Liver (tissue), 9 donors: ENCODE measurements around the gene TTC39C. TPM values are rescaled to one million over a fixed set of nuclear protein-coding genes. Genes with fewer than 3 reads are reported as not detected.

Experiments used
- DNase-seq: peaks from one replicate; pipeline ENCODE4 v3.0.0-alpha.2; 2017; ENCODE audit warnings: low spot score
- H3K27ac ChIP-seq, 2 donors: one replicate each; pipeline ENCODE4 v1.7.0; 2013; ENCODE audit warnings: inconsistent platforms in 2 of 2, low read length in 2 of 2, control low read depth in 1 of 2, low read depth in 1 of 2, mild to moderate bottlenecking in 1 of 2
- H3K27me3 ChIP-seq, 4 donors: one replicate each; pipeline versions ENCODE4 v1.6.1 to v1.7.0; 2013; ENCODE audit warnings: low read length in 3 of 4, inconsistent platforms in 1 of 4, mild to moderate bottlenecking in 1 of 4, moderate library complexity in 1 of 4; ENCODE audit not compliant: control insufficient read depth in 4 of 4, insufficient read depth in 4 of 4
- H3K36me3 ChIP-seq, 4 donors: one replicate each; pipeline versions ENCODE4 v1.6.1 to v1.7.0; 2013; ENCODE audit warnings: low read length in 3 of 4, mild to moderate bottlenecking in 3 of 4, low read depth in 1 of 4, moderate library complexity in 1 of 4; ENCODE audit not compliant: control insufficient read depth in 4 of 4, insufficient read depth in 3 of 4
- H3K4me1 ChIP-seq, 4 donors: one replicate each; pipeline versions ENCODE4 v1.6.1 to v1.7.0; 2013; ENCODE audit warnings: low read length in 3 of 4, mild to moderate bottlenecking in 3 of 4, moderate library complexity in 1 of 4; ENCODE audit not compliant: control insufficient read depth in 4 of 4, insufficient read depth in 4 of 4
- H3K4me3 ChIP-seq, 3 donors: one replicate each; pipeline versions ENCODE4 v1.6.1 to v1.7.0; 2013; ENCODE audit warnings: low read length in 3 of 3, control low read depth in 1 of 3, low read depth in 1 of 3, mild to moderate bottlenecking in 1 of 3
- H3K9ac ChIP-seq, 2 donors: one replicate each; pipeline ENCODE4 v1.7.0; 2013; ENCODE audit warnings: low read length in 2 of 2, mild to moderate bottlenecking in 2 of 2, moderate library complexity in 2 of 2, control low read depth in 1 of 2, low read depth in 1 of 2
- H3K9me3 ChIP-seq, 4 donors: one replicate each; pipeline versions ENCODE4 v1.6.1 to v1.7.0; 2013; ENCODE audit warnings: low read length in 3 of 4; ENCODE audit not compliant: control insufficient read depth in 4 of 4
- EGR1 ChIP-seq, 2 donors: IDR thresholded peaks; 2 replicates each; pipeline ENCODE4 v1.6.1; 2016 to 2018; ENCODE audit warnings: antibody characterized with exemption in 2 of 2, low read depth in 2 of 2
- FOXA1 ChIP-seq: IDR thresholded peaks from 2 replicates; pipeline ENCODE4 v1.6.1; 2016; ENCODE audit warnings: antibody characterized with exemption
- FOXA2 ChIP-seq: IDR thresholded peaks from 2 replicates; pipeline ENCODE4 v1.6.1; 2016; ENCODE audit warnings: antibody characterized with exemption
- GABPA ChIP-seq, 2 donors: IDR thresholded peaks in 1 of 2; conservative IDR thresholded peaks in 1 of 2; 2 replicates each; pipeline ENCODE4 v1.6.1; 2016; ENCODE audit warnings: antibody characterized with exemption in 2 of 2, mild to moderate bottlenecking in 1 of 2, moderate library complexity in 1 of 2
- HNF4A ChIP-seq, 2 donors: conservative IDR thresholded peaks; 2 replicates each; pipeline ENCODE4 v1.6.1; 2016; ENCODE audit warnings: antibody characterized with exemption in 2 of 2, mild to moderate bottlenecking in 2 of 2
- HNF4G ChIP-seq: IDR thresholded peaks from 2 replicates; pipeline ENCODE4 v1.6.1; 2016; ENCODE audit warnings: antibody characterized with exemption
- JUND ChIP-seq, 2 donors: IDR thresholded peaks; 2 replicates each; pipeline ENCODE4 v1.6.1; 2016; ENCODE audit warnings: antibody characterized with exemption in 2 of 2
- NR2F2 ChIP-seq: IDR thresholded peaks from 2 replicates; pipeline ENCODE4 v1.6.1; 2016; ENCODE audit warnings: antibody characterized with exemption
- RAD21 ChIP-seq, 2 donors: IDR thresholded peaks; 2 replicates each; pipeline ENCODE4 v1.6.1; 2016; ENCODE audit warnings: antibody characterized with exemption in 2 of 2, mild to moderate bottlenecking in 2 of 2
- RXRA ChIP-seq, 2 donors: IDR thresholded peaks; 2 replicates each; pipeline ENCODE4 v1.6.1; 2017 to 2018; ENCODE audit warnings: antibody characterized with exemption in 2 of 2, mild to moderate bottlenecking in 1 of 2
- SP1 ChIP-seq: IDR thresholded peaks from 2 replicates; pipeline ENCODE4 v1.6.1; 2018; ENCODE audit warnings: antibody characterized with exemption, mild to moderate bottlenecking
- TAF1 ChIP-seq: conservative IDR thresholded peaks from 2 replicates; pipeline ENCODE4 v1.6.1; 2016; ENCODE audit warnings: antibody characterized with exemption, mild to moderate bottlenecking
- YY1 ChIP-seq: IDR thresholded peaks from 2 replicates; pipeline ENCODE4 v1.6.1; 2016; ENCODE audit warnings: antibody characterized with exemption, mild to moderate bottlenecking
- WGBS: extraction: QIAGEN DNeasy Blood & Tissue Kit; methylation state at CpG from one replicate; pipeline ENCODE4 v1.1.7; 2013; 5-methylcytosine and 5-hydroxymethylcytosine counted together
- polyA plus RNA-seq, 2 donors: library from polyadenylated mRNA; stranded (reverse) in 1 of 2; unstranded in 1 of 2; fragments of 200-250 nt in 1 of 2; fragments of >200 nt in 1 of 2; fragmentation: Nextera tagmentation in 1 of 2; extraction: Ambion mirVana in 1 of 2; gene quantifications; one replicate each; pipeline versions ENCODE4 v1.2.1 to v1.2.3, GENCODE V29; 2013 to 2015
- total RNA-seq, 2 donors: library from RNA; depleted of rRNA; stranded (reverse); fragments of >200 nt; gene quantifications; one replicate each; pipeline ENCODE4 v1.2.3, GENCODE V29; 2014
- TF ChIP-seq, protein P1 (sequence below): IDR thresholded peaks from 2 replicates; pipeline ENCODE4 v1.6.1; 2016; ENCODE audit warnings: antibody characterized with exemption
- TF ChIP-seq, protein P2 (sequence below): IDR thresholded peaks from 2 replicates; pipeline ENCODE4 v1.6.1; 2016; ENCODE audit warnings: antibody characterized with exemption
- TF ChIP-seq, protein P3 (sequence below): IDR thresholded peaks from 2 replicates; pipeline ENCODE4 v1.6.1; 2016; ENCODE audit warnings: antibody characterized with exemption
- TF ChIP-seq, protein P4 (sequence below): fragments of 150-350 bp; IDR thresholded peaks from 2 replicates; pipeline ENCODE4 v1.5.1; 2017; ENCODE audit warnings: improper control_type of control experiment, low read depth, low read length; ENCODE audit not compliant: missing input control
- TF ChIP-seq, protein P5 (sequence below): IDR thresholded peaks from 2 replicates; pipeline ENCODE4 v1.6.1; 2016; ENCODE audit warnings: antibody characterized with exemption, mild to moderate bottlenecking
- donor health status: healthy.
- donor health status: healthy.
- donor health status: healthy.
- donor health status: healthy.
- donor health status: healthy.

The TTC39C gene
- total and polyA plus RNA-seq, 4 donors, result 22.8 to 55.1 (median 38.6) TPM

DNA sequence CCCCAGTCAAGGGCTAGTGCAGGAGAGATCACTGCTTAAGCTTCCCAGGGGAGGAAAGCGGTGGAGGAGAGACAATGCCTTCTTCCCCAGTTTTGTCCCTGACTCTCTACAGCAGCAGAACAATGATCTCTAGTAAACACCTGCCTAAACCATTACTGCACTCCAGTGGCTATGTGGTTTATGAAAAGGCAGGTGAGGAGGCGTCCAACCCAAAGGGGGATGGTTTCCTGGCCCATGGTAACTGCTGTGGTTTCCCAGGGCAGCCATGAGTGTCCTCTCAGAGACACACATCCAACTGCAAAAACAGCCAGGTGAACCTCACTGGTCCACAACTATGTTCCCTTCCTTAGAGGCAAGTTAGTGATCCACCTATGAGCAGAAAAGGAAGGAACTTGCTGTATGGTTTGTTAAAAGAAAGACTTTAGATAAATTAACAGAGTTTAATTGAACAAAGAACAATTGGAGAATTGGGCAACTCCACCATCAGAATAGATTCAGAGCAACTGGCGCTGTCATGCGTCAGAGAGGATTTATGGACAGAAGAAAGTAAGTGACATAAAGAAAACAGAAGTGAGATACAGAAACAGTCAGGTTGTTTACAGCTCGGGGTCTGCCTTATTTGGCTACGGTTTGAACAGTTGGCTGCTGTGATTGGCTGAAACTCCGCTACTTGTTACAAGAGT, 4.8 kb upstream of the TTC39C start:
- WGBS, result 88% methylated on average over 7 of the region's 7 CpGs
- no peak overlapping the region for H3K9ac ChIP-seq
- TF ChIP-seq, protein P1, sequence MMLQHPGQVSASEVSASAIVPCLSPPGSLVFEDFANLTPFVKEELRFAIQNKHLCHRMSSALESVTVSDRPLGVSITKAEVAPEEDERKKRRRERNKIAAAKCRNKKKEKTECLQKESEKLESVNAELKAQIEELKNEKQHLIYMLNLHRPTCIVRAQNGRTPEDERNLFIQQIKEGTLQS, result no peak
- no peak for TF ChIP-seq GABPA (IDR thresholded peaks at IDR 0.05 in 1 of 2, conservative IDR thresholded peaks at IDR 0.05 in 1 of 2)
- TF ChIP-seq HNF4A (conservative IDR thresholded peaks at IDR 0.05), result no peak
- TF ChIP-seq, protein P2, sequence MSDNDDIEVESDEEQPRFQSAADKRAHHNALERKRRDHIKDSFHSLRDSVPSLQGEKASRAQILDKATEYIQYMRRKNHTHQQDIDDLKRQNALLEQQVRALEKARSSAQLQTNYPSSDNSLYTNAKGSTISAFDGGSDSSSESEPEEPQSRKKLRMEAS, result no peak
- no peak for TF ChIP-seq YY1
- no peak for TF ChIP-seq FOXA1
- no peak for TF ChIP-seq TAF1
- no peak for TF ChIP-seq FOXA2
- no peak for TF ChIP-seq RAD21 (IDR thresholded peaks at IDR 0.05)
- TF ChIP-seq, protein P3, sequence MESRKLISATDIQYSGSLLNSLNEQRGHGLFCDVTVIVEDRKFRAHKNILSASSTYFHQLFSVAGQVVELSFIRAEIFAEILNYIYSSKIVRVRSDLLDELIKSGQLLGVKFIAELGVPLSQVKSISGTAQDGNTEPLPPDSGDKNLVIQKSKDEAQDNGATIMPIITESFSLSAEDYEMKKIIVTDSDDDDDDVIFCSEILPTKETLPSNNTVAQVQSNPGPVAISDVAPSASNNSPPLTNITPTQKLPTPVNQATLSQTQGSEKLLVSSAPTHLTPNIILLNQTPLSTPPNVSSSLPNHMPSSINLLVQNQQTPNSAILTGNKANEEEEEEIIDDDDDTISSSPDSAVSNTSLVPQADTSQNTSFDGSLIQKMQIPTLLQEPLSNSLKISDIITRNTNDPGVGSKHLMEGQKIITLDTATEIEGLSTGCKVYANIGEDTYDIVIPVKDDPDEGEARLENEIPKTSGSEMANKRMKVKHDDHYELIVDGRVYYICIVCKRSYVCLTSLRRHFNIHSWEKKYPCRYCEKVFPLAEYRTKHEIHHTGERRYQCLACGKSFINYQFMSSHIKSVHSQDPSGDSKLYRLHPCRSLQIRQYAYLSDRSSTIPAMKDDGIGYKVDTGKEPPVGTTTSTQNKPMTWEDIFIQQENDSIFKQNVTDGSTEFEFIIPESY, result no peak
- no peak for TF ChIP-seq JUND (IDR thresholded peaks at IDR 0.05)
- no peak for TF ChIP-seq EGR1 (IDR thresholded peaks at IDR 0.05; ENCODE audit: low read depth in 2 of 2)
- TF ChIP-seq, protein P4, sequence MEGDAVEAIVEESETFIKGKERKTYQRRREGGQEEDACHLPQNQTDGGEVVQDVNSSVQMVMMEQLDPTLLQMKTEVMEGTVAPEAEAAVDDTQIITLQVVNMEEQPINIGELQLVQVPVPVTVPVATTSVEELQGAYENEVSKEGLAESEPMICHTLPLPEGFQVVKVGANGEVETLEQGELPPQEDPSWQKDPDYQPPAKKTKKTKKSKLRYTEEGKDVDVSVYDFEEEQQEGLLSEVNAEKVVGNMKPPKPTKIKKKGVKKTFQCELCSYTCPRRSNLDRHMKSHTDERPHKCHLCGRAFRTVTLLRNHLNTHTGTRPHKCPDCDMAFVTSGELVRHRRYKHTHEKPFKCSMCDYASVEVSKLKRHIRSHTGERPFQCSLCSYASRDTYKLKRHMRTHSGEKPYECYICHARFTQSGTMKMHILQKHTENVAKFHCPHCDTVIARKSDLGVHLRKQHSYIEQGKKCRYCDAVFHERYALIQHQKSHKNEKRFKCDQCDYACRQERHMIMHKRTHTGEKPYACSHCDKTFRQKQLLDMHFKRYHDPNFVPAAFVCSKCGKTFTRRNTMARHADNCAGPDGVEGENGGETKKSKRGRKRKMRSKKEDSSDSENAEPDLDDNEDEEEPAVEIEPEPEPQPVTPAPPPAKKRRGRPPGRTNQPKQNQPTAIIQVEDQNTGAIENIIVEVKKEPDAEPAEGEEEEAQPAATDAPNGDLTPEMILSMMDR, result no peak
- no peak for TF ChIP-seq SP1
- TF ChIP-seq, protein P5, sequence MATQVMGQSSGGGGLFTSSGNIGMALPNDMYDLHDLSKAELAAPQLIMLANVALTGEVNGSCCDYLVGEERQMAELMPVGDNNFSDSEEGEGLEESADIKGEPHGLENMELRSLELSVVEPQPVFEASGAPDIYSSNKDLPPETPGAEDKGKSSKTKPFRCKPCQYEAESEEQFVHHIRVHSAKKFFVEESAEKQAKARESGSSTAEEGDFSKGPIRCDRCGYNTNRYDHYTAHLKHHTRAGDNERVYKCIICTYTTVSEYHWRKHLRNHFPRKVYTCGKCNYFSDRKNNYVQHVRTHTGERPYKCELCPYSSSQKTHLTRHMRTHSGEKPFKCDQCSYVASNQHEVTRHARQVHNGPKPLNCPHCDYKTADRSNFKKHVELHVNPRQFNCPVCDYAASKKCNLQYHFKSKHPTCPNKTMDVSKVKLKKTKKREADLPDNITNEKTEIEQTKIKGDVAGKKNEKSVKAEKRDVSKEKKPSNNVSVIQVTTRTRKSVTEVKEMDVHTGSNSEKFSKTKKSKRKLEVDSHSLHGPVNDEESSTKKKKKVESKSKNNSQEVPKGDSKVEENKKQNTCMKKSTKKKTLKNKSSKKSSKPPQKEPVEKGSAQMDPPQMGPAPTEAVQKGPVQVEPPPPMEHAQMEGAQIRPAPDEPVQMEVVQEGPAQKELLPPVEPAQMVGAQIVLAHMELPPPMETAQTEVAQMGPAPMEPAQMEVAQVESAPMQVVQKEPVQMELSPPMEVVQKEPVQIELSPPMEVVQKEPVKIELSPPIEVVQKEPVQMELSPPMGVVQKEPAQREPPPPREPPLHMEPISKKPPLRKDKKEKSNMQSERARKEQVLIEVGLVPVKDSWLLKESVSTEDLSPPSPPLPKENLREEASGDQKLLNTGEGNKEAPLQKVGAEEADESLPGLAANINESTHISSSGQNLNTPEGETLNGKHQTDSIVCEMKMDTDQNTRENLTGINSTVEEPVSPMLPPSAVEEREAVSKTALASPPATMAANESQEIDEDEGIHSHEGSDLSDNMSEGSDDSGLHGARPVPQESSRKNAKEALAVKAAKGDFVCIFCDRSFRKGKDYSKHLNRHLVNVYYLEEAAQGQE, result no peak
- TF ChIP-seq HNF4G, result no peak
- TF ChIP-seq RXRA (IDR thresholded peaks at IDR 0.05), result no peak
- TF ChIP-seq NR2F2, result no peak
- H3K36me3 ChIP-seq, result no peaks in the 10 kb centered on the region
- H3K4me1 ChIP-seq, result peaks cover 9 to 32% (median 27%) of the 10 kb centered on the region in 4 donors
- no peaks in the 10 kb centered on the region for H3K27me3 ChIP-seq
- no peak for DNase-seq
- no peak overlapping the region for H3K27ac ChIP-seq
- no peaks in the 10 kb centered on the region for H3K9me3 ChIP-seq
- no peak overlapping the region for H3K4me3 ChIP-seq
